Cardiac muscle cell (in vitro differentiated cells and primary cell): ENCODE results near the gene GSE1. TPM values are rescaled to one million over a fixed set of nuclear protein-coding genes. Genes with fewer than 3 reads are reported as not detected.
A peak's percentile ranks its signal among the peaks of the same experiment; 100 is the strongest.

Experiments
- DNase-seq, 2 donors: peaks; one replicate each; pipeline versions ENCODE4 v3.0.0 to v3.0.0-alpha.2; 2010 to 2017; ENCODE audit warnings: low read depth in 1 of 2, low spot score in 1 of 2
- H3K27ac ChIP-seq: fragments of 200-600 bp; sonication (generic); 2 replicates; pipeline ENCODE4 v1.5.1; 2016
- H3K27me3 ChIP-seq: fragments of 200-600 bp; sonication (generic); 2 replicates; pipeline ENCODE4 v1.6.0; 2016; ENCODE audit warnings: control low read depth
- H3K36me3 ChIP-seq: fragments of 200-600 bp; sonication (generic); 2 replicates; pipeline ENCODE4 v1.5.1; 2016; ENCODE audit warnings: control low read depth
- H3K4me1 ChIP-seq: fragments of 200-600 bp; sonication (generic); 2 replicates; pipeline ENCODE4 v1.8.1; 2017; ENCODE audit warnings: low read depth, mild to moderate bottlenecking, mixed run types
- H3K4me3 ChIP-seq: fragments of 200-600 bp; sonication (generic); 2 replicates; pipeline ENCODE4 v1.5.1; 2016; ENCODE audit warnings: mild to moderate bottlenecking
- H3K9me3 ChIP-seq: fragments of 200-600 bp; sonication (generic); 2 replicates; pipeline ENCODE4 v1.5.1; 2017; ENCODE audit warnings: low read depth, mild to moderate bottlenecking, control low read depth
- CTCF ChIP-seq: IDR thresholded peaks from 2 replicates; pipeline ENCODE4 v1.5.1; 2012; ENCODE audit warnings: low read depth, mild to moderate bottlenecking, low read length
- polyA plus RNA-seq: library from polyadenylated mRNA; unstranded; fragments of >200 nt; fragmentation: Nextera tagmentation; extraction: Ambion mirVana; gene quantifications from 2 replicates; pipeline ENCODE4 v1.2.1, GENCODE V29; 2016
- total RNA-seq: library from RNA; depleted of rRNA; stranded (reverse); fragments of >200 nt; gene quantifications from 2 replicates; pipeline ENCODE4 v1.2.3, GENCODE V29; 2016

Gene GSE1
- total and polyA plus RNA-seq, 2 experiments from 2014 or later, result 48.8 to 174 TPM

DNA sequence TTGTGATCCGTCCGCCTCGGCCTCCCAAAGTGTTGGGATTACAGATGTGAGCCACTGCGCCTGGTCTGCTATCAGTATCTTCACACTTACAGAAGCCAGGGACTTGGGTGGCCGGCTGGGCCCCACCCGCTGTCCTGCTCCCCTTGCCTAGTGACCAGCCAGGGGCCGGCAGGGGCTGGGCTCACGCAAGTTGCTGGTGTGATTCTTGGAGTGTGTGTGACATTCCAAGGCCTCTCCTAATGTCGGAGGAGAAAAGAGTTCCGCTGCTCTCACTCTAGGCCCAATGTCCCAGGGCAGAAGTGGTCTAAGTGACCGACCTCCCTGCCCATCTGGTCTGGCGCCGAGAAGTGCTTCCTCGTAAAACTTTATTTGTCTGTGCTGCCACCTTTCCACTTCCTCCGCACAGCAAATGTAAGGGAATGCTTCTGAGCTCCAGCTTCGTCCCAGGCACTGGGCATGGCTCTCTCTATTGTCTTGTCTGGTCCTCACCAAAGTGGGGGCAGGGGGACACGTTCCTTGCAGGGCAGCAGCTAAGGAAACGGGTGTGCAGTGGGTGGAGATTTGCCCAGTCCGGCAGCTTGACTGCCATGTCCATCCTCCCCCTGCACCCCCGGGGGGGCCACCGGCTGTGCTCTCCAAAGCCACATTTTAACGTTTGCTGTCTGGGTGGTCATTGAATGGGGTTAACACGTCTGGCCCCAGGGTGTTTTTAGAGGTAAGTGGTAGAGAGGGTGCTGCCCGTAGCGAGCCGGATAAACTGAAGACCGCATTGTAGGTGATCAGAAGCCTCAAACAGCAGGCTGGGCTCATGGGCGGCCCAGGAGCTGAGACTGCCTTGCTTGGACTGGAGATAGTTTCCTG is 7.8 kb upstream of the GSE1 start:
- Histone ChIP-seq H3K4me1 (peaks cover 74% of the 10 kb centered on the region), H3K9me3 (no peaks in the 10 kb centered on the region), H3K36me3 (no peaks in the 10 kb centered on the region), H3K4me3 (no peak overlapping the region), H3K27me3 (no peaks in the 10 kb centered on the region), H3K27ac (peak overlapping the region; percentile 24)
- no peak for TF ChIP-seq CTCF
- DNase-seq, result no peak

GRCh38 chr16:85605912-85606841 is 6.9 kb upstream of the GSE1 start:
- Histone ChIP-seq H3K9me3 (no peaks in the 10 kb centered on the region), H3K4me3 (no peak overlapping the region), H3K27ac (peak overlapping the region; percentile 76), H3K27me3 (no peaks in the 10 kb centered on the region), H3K4me1 (peaks cover 71% of the 10 kb centered on the region), H3K36me3 (no peaks in the 10 kb centered on the region)
- TF ChIP-seq CTCF, result no peak
- DNase-seq, result no peak

- TF ChIP-seq CTCF, result no peak
- H3K27ac ChIP-seq, result peak overlapping the region; percentile 76
- no peaks in the 10 kb centered on the region for H3K27me3 ChIP-seq
- no peaks in the 10 kb centered on the region for H3K36me3 ChIP-seq
- peaks cover 64% of the 10 kb centered on the region for H3K4me1 ChIP-seq
- no peaks in the 10 kb centered on the region for H3K9me3 ChIP-seq
- peak overlapping the region; percentile 5 for H3K4me3 ChIP-seq
- DNase-seq, result no peak
Observed at GRCh38 chr16:85606904-85607303, 6.2 kb upstream of the GSE1 start.

DNA sequence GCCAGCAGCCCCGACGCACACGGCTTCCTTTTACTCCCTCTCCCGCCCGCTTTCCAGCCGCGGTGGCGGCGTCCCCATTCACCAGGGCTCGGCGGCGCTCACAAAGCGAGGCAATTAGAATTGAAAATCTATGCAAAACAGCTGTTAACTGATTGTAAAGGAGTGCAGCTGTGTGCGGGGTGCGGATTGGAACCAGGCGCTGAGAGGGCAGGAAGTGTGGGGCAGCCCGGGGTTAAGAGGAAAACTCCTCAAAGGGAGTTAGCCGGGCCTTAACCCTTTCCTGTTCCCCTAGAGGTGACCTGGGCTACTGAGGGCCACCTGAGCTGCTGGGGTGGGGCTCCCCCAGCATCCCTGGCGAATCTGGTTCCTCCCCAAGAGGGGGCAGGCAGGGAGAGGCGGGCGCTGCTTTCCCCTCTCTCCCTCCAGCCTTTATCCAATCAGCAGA is 5.8 kb upstream of the GSE1 start:
- Histone ChIP-seq H3K27ac (peak overlapping the region; percentile 76), H3K36me3 (no peaks in the 10 kb centered on the region), H3K4me3 (peak overlapping the region; percentile 5), H3K4me1 (peaks cover 60% of the 10 kb centered on the region), H3K9me3 (no peaks in the 10 kb centered on the region), H3K27me3 (no peaks in the 10 kb centered on the region)
- TF ChIP-seq CTCF, result peak; percentile 9
- peak; percentile 34 to 55 for DNase-seq

DNA sequence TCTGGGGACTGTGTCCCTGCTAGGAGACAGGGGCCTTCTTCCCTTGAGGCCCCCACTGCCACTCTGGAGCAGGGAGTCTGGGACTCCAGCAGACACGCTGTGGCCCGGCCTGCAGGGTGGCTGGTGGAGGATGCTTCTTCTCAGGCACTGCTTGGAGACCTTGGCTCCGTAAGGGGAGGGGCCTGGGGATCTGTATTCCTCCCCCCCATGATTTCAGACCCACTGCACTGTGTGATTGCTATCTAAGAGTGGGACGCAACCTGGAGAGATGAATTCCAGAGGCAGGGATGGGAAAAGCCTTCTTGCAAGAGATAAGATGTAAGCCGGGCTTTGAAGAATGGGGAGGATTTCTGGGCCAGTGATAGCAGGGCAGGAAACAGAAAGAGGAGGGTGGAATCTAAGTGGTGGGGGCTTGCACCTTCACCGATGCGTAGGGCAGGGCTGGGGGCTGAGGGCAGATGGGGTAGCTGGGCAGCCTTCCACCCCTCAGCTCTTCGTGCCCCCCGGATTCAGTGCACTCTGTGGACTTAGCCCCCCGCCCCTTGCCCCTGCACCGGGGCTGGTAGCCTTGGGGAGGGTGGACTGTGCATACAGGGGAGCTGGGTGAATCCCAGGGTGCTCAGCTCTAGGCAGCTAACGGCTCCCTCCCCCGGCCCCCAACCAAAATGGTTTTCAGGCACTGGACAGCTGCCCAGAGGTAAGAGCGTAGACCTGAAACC is 5.2 kb upstream of the GSE1 start:
- H3K4me1 ChIP-seq, result peaks cover 54% of the 10 kb centered on the region
- H3K9me3 ChIP-seq, result no peaks in the 10 kb centered on the region
- H3K27me3 ChIP-seq, result no peaks in the 10 kb centered on the region
- TF ChIP-seq CTCF, result no peak
- peak overlapping the region; percentile 76 for H3K27ac ChIP-seq
- DNase-seq, result no peak
- H3K4me3 ChIP-seq, result no peak overlapping the region
- no peaks in the 10 kb centered on the region for H3K36me3 ChIP-seq
